ENCODE data around the gene CELF4.

CELF4 gene

GRCh38 chr18:37407571-37407970, 158.0 kb downstream of the CELF4 start:
- no peak for DNase-seq (ENCODE audit: low spot score)
- no peak overlapping the region for H3K27ac ChIP-seq
- no peak overlapping the region for H3K4me3 ChIP-seq
- no peak for TF ChIP-seq CTCF (IDR thresholded peaks at IDR 0.05)

- Histone ChIP-seq H3K4me3 (no peak overlapping the region), H3K27ac (no peak overlapping the region)
- DNase-seq (ENCODE audit: low spot score), result no peak
- TF ChIP-seq CTCF (IDR thresholded peaks at IDR 0.05), result no peak
Observed at GRCh38 chr18:37405772-37406171, 159.8 kb downstream of the CELF4 start.

- no peak for DNase-seq (ENCODE audit: low spot score)
Observed at GRCh38 chr18:37405229-37405628, 160.4 kb downstream of the CELF4 start.

GRCh38 chr18:37403788-37404187, 161.8 kb downstream of the CELF4 start:
- no peak for TF ChIP-seq CTCF (IDR thresholded peaks at IDR 0.05)

More at GRCh38 chr18:37405229-37405628, 160.4 kb downstream of the CELF4 start:
- H3K4me3 ChIP-seq, result no peak overlapping the region
- no peak overlapping the region for H3K27ac ChIP-seq
- TF ChIP-seq CTCF (IDR thresholded peaks at IDR 0.05), result no peak

GRCh38 chr18:37403100-37403781, 162.4 kb downstream of the CELF4 start:
- H3K27ac ChIP-seq, result no peak overlapping the region
- TF ChIP-seq CTCF (IDR thresholded peaks at IDR 0.05), result no peak
- DNase-seq (ENCODE audit: low spot score), result no peak
- no peak overlapping the region for H3K4me3 ChIP-seq

More at GRCh38 chr18:37403788-37404187, 161.8 kb downstream of the CELF4 start:
- DNase-seq (ENCODE audit: low spot score), result no peak
- Histone ChIP-seq H3K4me3 (no peak overlapping the region), H3K27ac (no peak overlapping the region)

- no peak for TF ChIP-seq CTCF (IDR thresholded peaks at IDR 0.05)
- no peak for DNase-seq (ENCODE audit: low spot score)
- H3K27ac ChIP-seq, result no peak overlapping the region
- no peak overlapping the region for H3K4me3 ChIP-seq
Observed at GRCh38 chr18:37402735-37403099, 162.9 kb downstream of the CELF4 start.

GRCh38 chr18:37400802-37401201, 164.8 kb downstream of the CELF4 start:
- TF ChIP-seq CTCF (IDR thresholded peaks at IDR 0.05), result no peak
- no peak for DNase-seq (ENCODE audit: low spot score)
- H3K27ac ChIP-seq, result no peak overlapping the region
- no peak overlapping the region for H3K4me3 ChIP-seq

Measured in coronary artery (tissue), 2 donors.